Gastroesophageal sphincter (tissue), 3 donors: ENCODE measurements around the gene COG5.

ENCODE experiments used
- CTCF ChIP-seq, 4 experiments: fragments of 200-600 bp in 2 of 4; fragments of 450-650 bp in 2 of 4; sonication (generic) in 1 of 4; IDR thresholded peaks; one replicate each; pipeline ENCODE4 v1.5.1; 2017 to 2019; ENCODE audit warnings: antibody characterized with exemption in 4 of 4, mild to moderate bottlenecking in 2 of 4, moderate library complexity in 2 of 4
- EP300 ChIP-seq: sonication (generic); formaldehyde crosslinking; IDR thresholded peaks from one replicate; pipeline ENCODE4 v1.6.1; 2017; ENCODE audit warnings: antibody characterized with exemption, mild to moderate bottlenecking

GRCh38 chr7:107441581-107442422 lies 121.9 kb downstream of the COG5 start:
- TF ChIP-seq CTCF (IDR thresholded peaks at IDR 0.05) (no peak), EP300 (no peak)
